ENCODE results near the gene C2orf76. TPM values are rescaled to one million over a fixed set of nuclear protein-coding genes. Genes with fewer than 3 reads are reported as not detected.

Gene C2orf76
- total RNA-seq, 2 experiments from 2014 or later = 15.4 to 17.7 TPM

DNA sequence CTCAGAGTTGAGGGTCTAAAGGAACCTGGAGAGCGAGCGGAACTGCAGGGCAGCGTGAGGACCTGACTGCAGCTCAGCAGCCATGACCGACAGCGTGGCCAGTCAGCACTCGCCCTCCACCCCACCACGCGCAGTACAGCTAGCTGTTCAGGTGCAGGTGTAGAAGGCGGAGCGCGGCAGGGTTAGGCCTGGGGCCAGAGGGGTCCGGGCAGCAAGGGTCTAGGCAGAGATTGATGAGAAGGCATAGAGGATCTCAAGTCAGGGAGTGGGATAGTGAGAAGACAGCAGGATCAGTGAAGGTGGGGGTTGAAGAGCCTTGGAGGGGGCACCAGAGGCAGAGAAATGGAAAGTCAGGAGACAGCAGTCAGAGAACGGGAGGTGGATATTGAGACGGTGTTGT lies 72.0 kb downstream of the C2orf76 start:
- no TSS peak for BruUV-seq (replicated peaks)
- no peaks in the 10 kb centered on the region for H3K36me3 ChIP-seq (ENCODE audit: insufficient read depth, low read length)
- H3K79me2 ChIP-seq (ENCODE audit: insufficient read depth, low read depth, low read length) = no peaks in the 10 kb centered on the region
- ChIA-PET CTCF (ENCODE audit: unreplicated experiment) (no interaction called here), POLR2A (no interaction called here)
- H3K4me1 ChIP-seq (ENCODE audit: insufficient read depth, low read length, poor library complexity, severe bottlenecking) = no peaks in the 10 kb centered on the region
- no peak overlapping the region for H3K27ac ChIP-seq (ENCODE audit: low read depth, low read length, poor library complexity, severe bottlenecking)
- H3K4me2 ChIP-seq (ENCODE audit: low read length) = no peak overlapping the region
- TF ChIP-seq, protein P1, sequence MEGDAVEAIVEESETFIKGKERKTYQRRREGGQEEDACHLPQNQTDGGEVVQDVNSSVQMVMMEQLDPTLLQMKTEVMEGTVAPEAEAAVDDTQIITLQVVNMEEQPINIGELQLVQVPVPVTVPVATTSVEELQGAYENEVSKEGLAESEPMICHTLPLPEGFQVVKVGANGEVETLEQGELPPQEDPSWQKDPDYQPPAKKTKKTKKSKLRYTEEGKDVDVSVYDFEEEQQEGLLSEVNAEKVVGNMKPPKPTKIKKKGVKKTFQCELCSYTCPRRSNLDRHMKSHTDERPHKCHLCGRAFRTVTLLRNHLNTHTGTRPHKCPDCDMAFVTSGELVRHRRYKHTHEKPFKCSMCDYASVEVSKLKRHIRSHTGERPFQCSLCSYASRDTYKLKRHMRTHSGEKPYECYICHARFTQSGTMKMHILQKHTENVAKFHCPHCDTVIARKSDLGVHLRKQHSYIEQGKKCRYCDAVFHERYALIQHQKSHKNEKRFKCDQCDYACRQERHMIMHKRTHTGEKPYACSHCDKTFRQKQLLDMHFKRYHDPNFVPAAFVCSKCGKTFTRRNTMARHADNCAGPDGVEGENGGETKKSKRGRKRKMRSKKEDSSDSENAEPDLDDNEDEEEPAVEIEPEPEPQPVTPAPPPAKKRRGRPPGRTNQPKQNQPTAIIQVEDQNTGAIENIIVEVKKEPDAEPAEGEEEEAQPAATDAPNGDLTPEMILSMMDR (conservative IDR thresholded peaks at IDR 0.05; ENCODE audit: low read length) = no peak
- no peak for TF ChIP-seq EZH2phosphoT487 (IDR thresholded peaks at IDR 0.05; ENCODE audit: borderline replicate concordance, low read depth, low read length)
- no peak overlapping the region for H2AFZ ChIP-seq (ENCODE audit: low read length)
- H4K20me1 ChIP-seq (ENCODE audit: insufficient read depth, low read length) = no peaks in the 10 kb centered on the region
- no peak overlapping the region for H3K4me3 ChIP-seq (ENCODE audit: low read depth, low read length, poor library complexity, severe bottlenecking)
- no peak for DNase-seq (ENCODE audit: low spot score)
- H3K9me3 ChIP-seq (ENCODE audit: low read length) = no peaks in the 10 kb centered on the region
- intact Hi-C loops (cut with micrococcal nuclease; ENCODE audit: unreplicated experiment) = no loop called here
- no peaks in the 10 kb centered on the region for H3K9me2 ChIP-seq (ENCODE audit: insufficient read depth, low read length)

DNA sequence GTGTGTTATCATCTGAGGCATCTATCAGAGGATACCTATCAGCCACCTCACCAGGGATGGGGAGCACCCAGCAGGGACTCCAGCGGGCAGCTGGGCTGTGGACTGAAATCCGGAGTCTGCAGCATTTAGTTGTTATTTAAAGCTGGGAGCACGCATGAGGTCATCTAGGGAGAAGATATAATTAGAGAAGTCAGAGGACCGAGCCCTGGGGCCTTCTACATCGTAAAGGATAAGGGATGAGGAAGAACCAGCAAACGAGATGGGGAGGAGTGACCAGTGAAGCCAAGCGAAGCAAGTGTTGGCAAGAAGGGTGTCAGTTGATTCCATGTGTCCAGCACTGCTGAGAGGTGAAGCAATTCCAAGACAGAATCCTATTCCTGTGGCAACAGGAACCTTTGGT lies 72.7 kb downstream of the C2orf76 start:
- Histone ChIP-seq H3K9me3 (ENCODE audit: low read length) (no peaks in the 10 kb centered on the region), H3K27ac (ENCODE audit: low read depth, low read length, poor library complexity, severe bottlenecking) (no peak overlapping the region), H3K36me3 (ENCODE audit: insufficient read depth, low read length) (no peaks in the 10 kb centered on the region), H4K20me1 (ENCODE audit: insufficient read depth, low read length) (no peaks in the 10 kb centered on the region), H3K4me1 (ENCODE audit: insufficient read depth, low read length, poor library complexity, severe bottlenecking) (no peaks in the 10 kb centered on the region), H2AFZ (ENCODE audit: low read length) (no peak overlapping the region), H3K4me3 (ENCODE audit: low read depth, low read length, poor library complexity, severe bottlenecking) (no peak overlapping the region), H3K79me2 (ENCODE audit: insufficient read depth, low read depth, low read length) (no peaks in the 10 kb centered on the region), H3K9me2 (ENCODE audit: insufficient read depth, low read length) (no peaks in the 10 kb centered on the region), H3K4me2 (ENCODE audit: low read length) (no peak overlapping the region)
- ChIA-PET POLR2A (no interaction called here), CTCF (ENCODE audit: unreplicated experiment) (no interaction called here)
- BruUV-seq (replicated peaks) = no TSS peak
- intact Hi-C loops (cut with micrococcal nuclease; ENCODE audit: unreplicated experiment) = no loop called here
- DNase-seq (ENCODE audit: low spot score) = no peak
- TF ChIP-seq EZH2phosphoT487 (IDR thresholded peaks at IDR 0.05; ENCODE audit: borderline replicate concordance, low read depth, low read length) = no peak
- TF ChIP-seq, protein P1 (conservative IDR thresholded peaks at IDR 0.05; ENCODE audit: low read length) = no peak

DNA sequence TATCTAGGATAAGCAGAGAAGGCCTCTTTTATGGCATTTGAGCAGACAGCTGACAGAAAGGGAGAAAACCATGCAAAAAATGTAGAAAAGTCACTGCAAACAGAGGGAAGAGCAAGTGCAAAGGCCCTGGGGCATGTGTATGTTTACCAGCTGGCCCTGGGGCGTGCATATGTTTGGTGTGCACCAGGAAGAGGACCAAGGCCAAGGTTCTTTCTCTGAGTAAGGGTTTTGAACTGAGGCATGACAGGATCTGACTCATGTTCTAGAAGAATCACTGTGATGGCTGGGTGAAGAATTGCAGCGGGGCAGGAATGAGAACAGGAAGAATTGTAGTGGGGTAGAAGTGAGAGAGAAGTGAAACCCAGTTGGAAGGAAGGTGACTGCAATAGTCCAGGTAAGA lies 73.4 kb downstream of the C2orf76 start:
- no peaks in the 10 kb centered on the region for H4K20me1 ChIP-seq (ENCODE audit: insufficient read depth, low read length)
- no peaks in the 10 kb centered on the region for H3K36me3 ChIP-seq (ENCODE audit: insufficient read depth, low read length)
- H3K9me3 ChIP-seq (ENCODE audit: low read length) = no peaks in the 10 kb centered on the region
- no peak overlapping the region for H2AFZ ChIP-seq (ENCODE audit: low read length)
- no peak overlapping the region for H3K4me2 ChIP-seq (ENCODE audit: low read length)
- ChIA-PET POLR2A (no interaction called here), CTCF (ENCODE audit: unreplicated experiment) (no interaction called here)
- H3K79me2 ChIP-seq (ENCODE audit: insufficient read depth, low read depth, low read length) = no peaks in the 10 kb centered on the region
- DNase-seq (ENCODE audit: low spot score) = no peak
- no peak overlapping the region for H3K27ac ChIP-seq (ENCODE audit: low read depth, low read length, poor library complexity, severe bottlenecking)
- H3K4me3 ChIP-seq (ENCODE audit: low read depth, low read length, poor library complexity, severe bottlenecking) = no peak overlapping the region
- no peaks in the 10 kb centered on the region for H3K4me1 ChIP-seq (ENCODE audit: insufficient read depth, low read length, poor library complexity, severe bottlenecking)
- no peaks in the 10 kb centered on the region for H3K9me2 ChIP-seq (ENCODE audit: insufficient read depth, low read length)
- intact Hi-C loops (cut with micrococcal nuclease; ENCODE audit: unreplicated experiment) = no loop called here
- TF ChIP-seq EZH2phosphoT487 (IDR thresholded peaks at IDR 0.05; ENCODE audit: borderline replicate concordance, low read depth, low read length) = no peak
- TF ChIP-seq, protein P1 (conservative IDR thresholded peaks at IDR 0.05; ENCODE audit: low read length) = no peak
- no TSS peak for BruUV-seq (replicated peaks)
